ENCODE measurements around the gene PPP1R3D.
"Not testable (repeated sequence)": the region's sequence is repeated elsewhere in the genome, so short reads cannot be mapped to it uniquely, and the experiment has no call there.

Gene PPP1R3D

GRCh38 chr20:59912609-59913008 lies 27.5 kb downstream of the PPP1R3D start:
- DNase-seq (ENCODE audit: low read depth), result no peak

GRCh38 chr20:59911041-59911440 lies 29.1 kb downstream of the PPP1R3D start:
- DNase-seq (ENCODE audit: low read depth), result no peak

DNA sequence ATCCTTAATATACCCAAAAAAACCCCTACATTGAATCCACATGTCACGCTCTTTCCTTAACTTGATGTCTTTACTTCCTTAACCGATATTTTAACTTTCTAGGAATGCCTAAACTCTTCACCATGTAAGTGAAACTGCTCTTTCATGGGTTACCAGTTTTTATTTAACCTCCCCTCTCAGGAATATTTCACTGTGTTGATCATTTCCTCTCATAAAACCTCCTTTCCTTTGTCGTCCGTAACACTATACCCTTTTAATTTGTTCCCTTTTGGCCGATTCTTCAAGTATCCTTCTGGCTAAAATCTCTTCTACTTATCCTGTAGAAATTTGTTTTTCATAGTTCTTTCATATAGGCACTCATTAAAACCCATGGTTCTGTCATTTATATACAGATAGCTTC lies 31.2 kb downstream of the PPP1R3D start:
- DNase-seq (ENCODE audit: low read depth), result no peak

DNA sequence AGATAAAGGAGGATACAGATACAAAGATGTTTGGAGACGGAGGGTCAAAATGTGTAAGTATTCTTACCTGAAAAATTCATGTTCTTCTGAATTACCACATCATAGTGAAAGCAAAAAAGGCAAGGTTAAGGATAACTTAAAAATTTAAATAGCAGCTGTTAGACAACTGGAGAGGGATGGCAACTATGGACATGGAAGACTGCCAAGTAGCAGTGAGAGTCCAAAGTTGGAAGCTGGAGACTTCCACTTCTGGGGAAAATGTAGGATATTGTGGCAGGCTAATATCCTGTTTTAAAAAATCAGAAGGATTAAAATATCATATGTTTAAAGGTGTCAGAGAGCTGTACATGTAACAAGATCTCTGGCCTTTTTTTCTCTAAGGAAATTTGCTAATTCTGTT lies 36.5 kb downstream of the PPP1R3D start:
- DNase-seq (ENCODE audit: low read depth), result no peak

DNA sequence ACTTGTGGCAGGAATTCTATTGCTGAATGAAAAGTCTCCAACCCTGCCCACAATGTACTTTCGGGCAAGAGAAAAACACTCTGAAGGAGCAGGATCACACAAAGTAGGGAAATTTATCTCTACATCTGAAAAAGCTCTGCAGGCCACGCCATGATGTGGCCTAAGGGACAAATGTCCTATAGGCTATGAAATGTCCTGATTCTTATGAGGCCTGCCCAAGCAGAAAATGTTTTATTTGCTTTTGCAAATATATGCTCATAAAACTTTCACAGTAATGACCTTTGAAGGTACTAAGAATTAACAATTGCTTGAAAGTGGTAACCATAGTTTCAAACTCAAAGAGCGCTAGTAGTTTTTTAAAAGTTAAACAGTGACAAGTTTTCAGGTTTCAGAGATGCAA lies 37.6 kb downstream of the PPP1R3D start:
- no peak for DNase-seq (ENCODE audit: low read depth)

- DNase-seq (ENCODE audit: low read depth), result no peak
Measured at GRCh38 chr20:59895908-59896307, 44.2 kb downstream of the PPP1R3D start.

GRCh38 chr20:59891581-59891980 lies 48.5 kb downstream of the PPP1R3D start:
- no peak for DNase-seq (ENCODE audit: low read depth)

DNA sequence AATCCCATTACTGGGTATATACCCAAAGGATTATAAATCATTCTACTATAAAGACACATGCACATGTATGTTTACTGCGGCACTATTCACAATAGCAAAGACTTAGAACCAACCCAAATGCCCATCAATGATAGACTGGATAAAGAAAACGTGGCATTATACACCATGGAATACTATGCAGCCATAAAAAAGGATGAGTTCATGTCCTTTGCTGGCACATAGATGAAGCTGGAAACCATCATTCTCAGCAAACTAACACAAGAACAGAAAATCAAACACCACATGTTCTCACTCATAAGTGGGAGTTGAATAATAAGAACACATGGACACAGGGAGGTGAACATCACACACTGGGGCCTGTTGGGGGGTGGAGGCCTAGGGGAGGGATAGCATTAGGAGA lies 50.1 kb downstream of the PPP1R3D start:
- DNase-seq (ENCODE audit: low read depth), result not testable (repeated sequence)

DNA sequence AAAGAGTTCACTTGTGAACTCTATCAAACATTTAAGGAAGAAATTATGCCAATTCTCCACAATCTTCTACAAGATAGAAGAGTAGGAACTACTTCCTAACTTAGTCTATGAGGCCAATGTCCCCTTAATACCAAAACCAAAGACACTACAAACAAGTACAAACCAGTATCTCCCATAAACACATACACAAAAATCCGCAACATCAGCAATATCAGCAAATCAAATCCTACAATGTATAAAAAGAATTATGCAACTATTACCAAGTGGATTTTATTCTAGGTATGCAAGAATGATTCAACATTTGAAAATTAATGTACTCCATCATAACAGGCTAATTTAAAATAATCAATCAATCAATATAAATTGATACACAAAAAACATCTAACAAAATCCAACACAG lies 52.1 kb downstream of the PPP1R3D start:
- no peak for DNase-seq (ENCODE audit: low read depth)

All from GM04504 (cell line).